Upper lobe of right lung (tissue), 1 donor: ENCODE data around the gene INF2. TPM values are rescaled to one million over a fixed set of nuclear protein-coding genes. Genes with fewer than 3 reads are reported as not detected.

Experiments
- ATAC-seq: fragments of 200-7000 bp; cut with Tn5 transposase; one replicate; pipeline ENCODE4 v1.9.1; 2020; ENCODE audit warnings: mild to moderate bottlenecking, moderate library complexity
- DNase-seq: peaks from one replicate; pipeline ENCODE4 v3.0.0-alpha.2; 2020
- H3K27ac ChIP-seq: fragments of 200-600 bp; one replicate; pipeline ENCODE4 v1.8.0; 2022
- H3K27me3 ChIP-seq: fragments of 200-600 bp; one replicate; pipeline ENCODE4 v1.8.0; 2022; ENCODE audit warnings: mild to moderate bottlenecking
- H3K36me3 ChIP-seq: fragments of 200-600 bp; one replicate; pipeline ENCODE4 v1.8.0; 2022
- H3K4me1 ChIP-seq: fragments of 200-600 bp; one replicate; pipeline ENCODE4 v1.8.0; 2022
- H3K4me3 ChIP-seq: fragments of 200-600 bp; one replicate; pipeline ENCODE4 v1.8.0; 2022; ENCODE audit warnings: mild to moderate bottlenecking
- H3K9me3 ChIP-seq: fragments of 200-600 bp; one replicate; pipeline ENCODE4 v1.8.0; 2022
- intact Hi-C: fragments of 100-400 bp; cut with DNase I; formaldehyde crosslinking; loops from one replicate; pipeline ENCODE4 v1.11.0; 2022
- total RNA-seq: library from RNA; stranded (reverse); fragmentation: NEBNext Ultra II Directional; extraction: Animal tissue kit (Norgen Biotek cat#: 25700); gene quantifications from one replicate; pipeline ENCODE4 v1.2.1, GENCODE V29; 2021
- TF ChIP-seq, protein P1 (sequence below): fragments of 200-600 bp; IDR thresholded peaks from one replicate; pipeline ENCODE4 v1.8.0; 2022; ENCODE audit warnings: antibody characterized with exemption
- donor health status: DM: no; HTN: yes; CAD: no; lungs with severe emphysema.

Gene INF2
- total RNA-seq, 1 donor from 2014 or later, result 117 TPM

GRCh38 chr14:104696671-104697316 lies 7.4 kb downstream of the INF2 start:
- Histone ChIP-seq H3K4me3 (no peak overlapping the region), H3K4me1 (peaks cover 57% of the 10 kb centered on the region), H3K27ac (no peak overlapping the region), H3K36me3 (peaks cover 8% of the 10 kb centered on the region), H3K27me3 (no peaks in the 10 kb centered on the region), H3K9me3 (no peaks in the 10 kb centered on the region)
- intact Hi-C loops, result no loop called here
- DNase-seq (no peak), ATAC-seq (no peak)
- TF ChIP-seq, protein P1, sequence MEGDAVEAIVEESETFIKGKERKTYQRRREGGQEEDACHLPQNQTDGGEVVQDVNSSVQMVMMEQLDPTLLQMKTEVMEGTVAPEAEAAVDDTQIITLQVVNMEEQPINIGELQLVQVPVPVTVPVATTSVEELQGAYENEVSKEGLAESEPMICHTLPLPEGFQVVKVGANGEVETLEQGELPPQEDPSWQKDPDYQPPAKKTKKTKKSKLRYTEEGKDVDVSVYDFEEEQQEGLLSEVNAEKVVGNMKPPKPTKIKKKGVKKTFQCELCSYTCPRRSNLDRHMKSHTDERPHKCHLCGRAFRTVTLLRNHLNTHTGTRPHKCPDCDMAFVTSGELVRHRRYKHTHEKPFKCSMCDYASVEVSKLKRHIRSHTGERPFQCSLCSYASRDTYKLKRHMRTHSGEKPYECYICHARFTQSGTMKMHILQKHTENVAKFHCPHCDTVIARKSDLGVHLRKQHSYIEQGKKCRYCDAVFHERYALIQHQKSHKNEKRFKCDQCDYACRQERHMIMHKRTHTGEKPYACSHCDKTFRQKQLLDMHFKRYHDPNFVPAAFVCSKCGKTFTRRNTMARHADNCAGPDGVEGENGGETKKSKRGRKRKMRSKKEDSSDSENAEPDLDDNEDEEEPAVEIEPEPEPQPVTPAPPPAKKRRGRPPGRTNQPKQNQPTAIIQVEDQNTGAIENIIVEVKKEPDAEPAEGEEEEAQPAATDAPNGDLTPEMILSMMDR, result no peak

- DNase-seq (no peak), ATAC-seq (peak; percentile 7)
- TF ChIP-seq, protein P1, result no peak
- Histone ChIP-seq H3K27me3 (no peaks in the 10 kb centered on the region), H3K27ac (no peak overlapping the region), H3K36me3 (peaks cover 10% of the 10 kb centered on the region), H3K4me1 (peaks cover 53% of the 10 kb centered on the region), H3K4me3 (no peak overlapping the region), H3K9me3 (no peaks in the 10 kb centered on the region)
- intact Hi-C loops, result no loop called here
These were observed 7.9 kb downstream of the INF2 start for GRCh38 chr14:104697317-104697703.

- peaks cover 47% of the 10 kb centered on the region for H3K4me1 ChIP-seq
- no peak overlapping the region for H3K4me3 ChIP-seq
- TF ChIP-seq, protein P1, result no peak
- ATAC-seq, result peak; percentile 52
- no peaks in the 10 kb centered on the region for H3K27me3 ChIP-seq
- intact Hi-C loops, result no loop called here
- H3K27ac ChIP-seq, result no peak overlapping the region
- no peaks in the 10 kb centered on the region for H3K9me3 ChIP-seq
- peaks cover 17% of the 10 kb centered on the region for H3K36me3 ChIP-seq
- no peak for DNase-seq
These were observed 8.6 kb downstream of the INF2 start for GRCh38 chr14:104697892-104698583.

DNA sequence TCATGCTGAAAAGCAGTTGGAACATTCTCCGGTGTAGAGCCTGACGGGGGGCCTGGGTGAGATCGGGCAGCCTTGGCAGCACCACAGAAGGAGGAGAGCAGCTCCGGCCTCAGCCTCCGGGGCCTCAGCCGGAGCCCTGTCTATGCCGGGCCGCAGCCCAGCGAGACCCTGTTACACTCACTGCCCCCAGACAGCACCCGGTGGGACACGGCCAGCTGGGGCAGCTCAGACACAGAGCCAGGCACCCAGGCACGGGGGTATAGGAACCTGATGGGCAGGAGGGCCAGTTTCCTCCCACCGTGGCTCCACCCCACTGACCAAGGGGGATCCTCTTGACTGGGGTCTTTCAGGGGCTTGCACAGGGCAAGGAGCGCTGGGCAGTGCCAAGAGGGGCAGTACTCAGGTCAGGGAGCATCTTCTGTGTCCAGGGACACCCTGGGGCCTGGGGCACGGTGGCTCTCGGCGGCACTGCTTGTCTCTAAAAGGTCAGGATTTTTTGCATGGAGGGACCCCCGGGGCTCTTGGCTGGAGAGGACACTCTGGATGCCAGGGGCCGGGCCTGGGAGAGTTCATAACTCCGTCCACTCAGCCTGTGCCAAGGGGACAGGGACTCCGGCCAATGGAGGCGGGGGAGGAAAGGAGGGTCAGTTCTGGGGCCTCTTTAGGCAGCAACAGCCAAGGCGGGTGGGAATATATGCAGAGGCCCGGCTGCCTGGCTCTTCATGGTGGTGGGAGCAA lies 9.4 kb downstream of the INF2 start:
- ATAC-seq, result no peak
- Histone ChIP-seq H3K27me3 (no peaks in the 10 kb centered on the region), H3K4me1 (peaks cover 47% of the 10 kb centered on the region), H3K36me3 (peaks cover 25% of the 10 kb centered on the region), H3K4me3 (peak overlapping the region; percentile 8), H3K27ac (peak overlapping the region; percentile 36), H3K9me3 (no peaks in the 10 kb centered on the region)
- DNase-seq, result no peak
- TF ChIP-seq, protein P1, result no peak
- intact Hi-C loops, result no loop called here

DNA sequence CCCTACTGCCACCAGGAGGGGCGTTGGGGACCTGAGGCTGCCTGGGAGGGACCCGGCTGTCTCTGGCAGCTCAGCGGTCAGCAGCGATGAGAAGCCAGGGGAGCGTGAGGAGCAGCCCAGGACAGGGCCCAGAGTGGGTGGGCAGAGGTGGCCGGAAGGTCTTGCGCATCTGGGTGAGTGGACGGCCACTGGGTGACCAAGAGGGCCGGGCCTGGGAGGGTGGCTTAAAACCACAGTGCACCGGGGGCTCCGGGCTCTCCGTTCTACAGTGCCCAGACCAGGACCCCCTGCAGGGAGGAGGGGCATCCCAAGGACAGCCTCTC lies 10.0 kb downstream of the INF2 start:
- ATAC-seq (no peak), DNase-seq (no peak)
- intact Hi-C loops, result no loop called here
- H3K27ac ChIP-seq, result peak overlapping the region; percentile 36
- H3K9me3 ChIP-seq, result no peaks in the 10 kb centered on the region
- TF ChIP-seq, protein P1, result no peak
- peaks cover 30% of the 10 kb centered on the region for H3K36me3 ChIP-seq
- no peaks in the 10 kb centered on the region for H3K27me3 ChIP-seq
- H3K4me3 ChIP-seq, result peak overlapping the region; percentile 8
- peaks cover 47% of the 10 kb centered on the region for H3K4me1 ChIP-seq
